Femur (tissue), 1 donor: Measurements from ENCODE around the gene LUC7L.
"Not testable (repeated sequence)": the region's sequence is repeated elsewhere in the genome, so short reads cannot be mapped to it uniquely, and the experiment has no call there.

ENCODE experiments used
- DNase-seq: peaks from one replicate; pipeline ENCODE4 v3.0.0-alpha.2; 2017

The LUC7L gene

GRCh38 chr16:178668-179015, 50.6 kb downstream of the LUC7L start:
- DNase-seq, result no peak

GRCh38 chr16:177981-178667, 51.1 kb downstream of the LUC7L start:
- no peak for DNase-seq

DNA sequence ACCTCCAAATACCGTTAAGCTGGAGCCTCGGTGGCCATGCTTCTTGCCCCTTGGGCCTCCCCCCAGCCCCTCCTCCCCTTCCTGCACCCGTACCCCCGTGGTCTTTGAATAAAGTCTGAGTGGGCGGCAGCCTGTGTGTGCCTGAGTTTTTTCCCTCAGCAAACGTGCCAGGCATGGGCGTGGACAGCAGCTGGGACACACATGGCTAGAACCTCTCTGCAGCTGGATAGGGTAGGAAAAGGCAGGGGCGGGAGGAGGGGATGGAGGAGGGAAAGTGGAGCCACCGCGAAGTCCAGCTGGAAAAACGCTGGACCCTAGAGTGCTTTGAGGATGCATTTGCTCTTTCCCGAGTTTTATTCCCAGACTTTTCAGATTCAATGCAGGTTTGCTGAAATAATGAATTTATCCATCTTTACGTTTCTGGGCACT, 51.8 kb downstream of the LUC7L start:
- DNase-seq, result peak; percentile 59

GRCh38 chr16:176477-177382, 52.5 kb downstream of the LUC7L start, which contains the start of gene HBA1:
Gene HBA1 (plus strand): TSS chr16:176680. CDS start chr16:176717, 37 bp downstream.
- not testable (repeated sequence) for DNase-seq

DNA sequence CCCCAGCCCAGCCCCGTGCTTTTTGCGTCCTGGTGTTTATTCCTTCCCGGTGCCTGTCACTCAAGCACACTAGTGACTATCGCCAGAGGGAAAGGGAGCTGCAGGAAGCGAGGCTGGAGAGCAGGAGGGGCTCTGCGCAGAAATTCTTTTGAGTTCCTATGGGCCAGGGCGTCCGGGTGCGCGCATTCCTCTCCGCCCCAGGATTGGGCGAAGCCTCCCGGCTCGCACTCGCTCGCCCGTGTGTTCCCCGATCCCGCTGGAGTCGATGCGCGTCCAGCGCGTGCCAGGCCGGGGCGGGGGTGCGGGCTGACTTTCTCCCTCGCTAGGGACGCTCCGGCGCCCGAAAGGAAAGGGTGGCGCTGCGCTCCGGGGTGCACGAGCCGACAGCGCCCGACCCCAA, 53.2 kb downstream of the LUC7L start:
- DNase-seq, result not testable (repeated sequence)

- DNase-seq, result no peak
Observed at GRCh38 chr16:175011-175949, 54.0 kb downstream of the LUC7L start.

DNA sequence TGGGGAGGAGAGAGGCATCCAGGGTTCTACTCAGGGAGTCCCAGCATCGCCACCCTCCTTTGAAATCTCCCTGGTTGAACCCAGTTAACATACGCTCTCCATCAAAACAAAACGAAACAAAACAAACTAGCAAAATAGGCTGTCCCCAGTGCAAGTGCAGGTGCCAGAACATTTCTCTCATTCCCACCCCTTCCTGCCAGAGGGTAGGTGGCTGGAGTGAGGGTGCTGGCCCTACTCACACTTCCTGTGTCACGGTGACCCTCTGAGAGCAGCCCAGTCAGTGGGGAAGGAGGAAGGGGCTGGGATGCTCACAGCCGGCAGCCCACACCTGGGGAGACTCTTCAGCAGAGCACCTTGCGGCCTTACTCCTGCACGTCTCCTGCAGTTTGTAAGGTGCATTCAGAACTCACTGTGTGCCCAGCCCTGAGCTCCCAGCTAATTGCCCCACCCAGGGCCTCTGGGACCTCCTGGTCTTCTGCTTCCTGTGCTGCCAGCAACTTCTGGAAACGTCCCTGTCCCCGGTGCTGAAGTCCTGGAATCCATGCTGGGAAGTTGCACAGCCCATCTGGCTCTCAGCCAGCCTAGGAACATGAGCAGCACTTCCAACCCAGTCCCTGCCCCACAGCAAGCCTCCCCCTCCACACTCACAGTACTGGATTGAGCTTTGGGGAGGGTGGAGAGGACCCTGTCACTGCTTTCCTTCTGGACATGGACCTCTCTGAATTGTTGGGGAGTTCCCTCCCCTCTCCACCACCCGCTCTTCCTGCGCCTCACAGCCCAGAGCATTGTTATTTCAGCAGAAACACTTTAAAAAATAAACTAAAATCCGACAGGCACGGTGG, 55.1 kb downstream of the LUC7L start:
- peak; percentile 50 for DNase-seq

DNA sequence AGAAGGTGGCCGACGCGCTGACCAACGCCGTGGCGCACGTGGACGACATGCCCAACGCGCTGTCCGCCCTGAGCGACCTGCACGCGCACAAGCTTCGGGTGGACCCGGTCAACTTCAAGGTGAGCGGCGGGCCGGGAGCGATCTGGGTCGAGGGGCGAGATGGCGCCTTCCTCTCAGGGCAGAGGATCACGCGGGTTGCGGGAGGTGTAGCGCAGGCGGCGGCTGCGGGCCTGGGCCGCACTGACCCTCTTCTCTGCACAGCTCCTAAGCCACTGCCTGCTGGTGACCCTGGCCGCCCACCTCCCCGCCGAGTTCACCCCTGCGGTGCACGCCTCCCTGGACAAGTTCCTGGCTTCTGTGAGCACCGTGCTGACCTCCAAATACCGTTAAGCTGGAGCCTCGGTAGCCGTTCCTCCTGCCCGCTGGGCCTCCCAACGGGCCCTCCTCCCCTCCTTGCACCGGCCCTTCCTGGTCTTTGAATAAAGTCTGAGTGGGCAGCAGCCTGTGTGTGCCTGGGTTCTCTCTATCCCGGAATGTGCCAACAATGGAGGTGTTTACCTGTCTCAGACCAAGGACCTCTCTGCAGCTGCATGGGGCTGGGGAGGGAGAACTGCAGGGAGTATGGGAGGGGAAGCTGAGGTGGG, 55.9 kb downstream of the LUC7L start:
- not testable (repeated sequence) for DNase-seq

GRCh38 chr16:172374-172941, 56.8 kb downstream of the LUC7L start, which contains the start of gene HBA2:
Gene HBA2 (plus strand): TSS chr16:172876. CDS start chr16:172913, 37 bp downstream.
- not testable (repeated sequence) for DNase-seq

DNA sequence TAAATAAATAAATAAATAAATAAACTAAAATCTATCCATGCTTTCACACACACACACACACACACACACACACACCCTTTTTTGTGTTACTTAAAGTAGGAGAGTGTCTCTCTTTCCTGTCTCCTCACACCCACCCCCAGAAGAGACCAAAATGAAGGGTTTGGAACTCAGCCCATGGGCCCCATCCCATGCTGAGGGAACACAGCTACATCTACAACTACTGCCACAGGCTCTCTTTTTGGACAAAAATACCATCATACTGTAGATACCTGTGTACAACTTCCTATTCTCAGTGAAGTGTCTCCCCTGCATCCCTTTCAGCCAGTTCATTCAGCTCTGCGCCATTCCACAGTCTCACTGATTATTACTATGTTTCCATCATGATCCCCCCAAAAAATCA, 58.5 kb downstream of the LUC7L start:
- no peak for DNase-seq

- peak; percentile 45 for DNase-seq
Observed at GRCh38 chr16:170088-170507, 59.2 kb downstream of the LUC7L start.

DNA sequence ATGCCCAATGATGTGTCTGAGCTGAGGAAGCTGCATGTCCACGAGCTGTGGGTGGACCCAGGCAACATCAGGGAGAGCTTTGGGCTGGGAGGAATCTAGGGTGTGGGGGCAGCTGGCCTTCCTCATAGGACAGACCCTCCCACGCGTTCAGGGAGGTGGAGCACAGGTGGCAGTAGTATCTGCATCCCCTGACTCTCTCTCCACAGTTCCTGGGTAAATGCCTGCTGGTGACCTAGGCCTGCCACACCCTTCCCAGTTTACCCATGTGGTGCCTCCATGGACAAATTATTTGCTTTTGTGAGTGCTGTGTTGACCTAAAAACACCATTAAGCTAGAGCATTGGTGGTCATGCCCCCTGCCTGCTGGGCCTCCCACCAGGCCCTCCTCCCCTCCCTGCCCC, 60.2 kb downstream of the LUC7L start:
- no peak for DNase-seq

DNA sequence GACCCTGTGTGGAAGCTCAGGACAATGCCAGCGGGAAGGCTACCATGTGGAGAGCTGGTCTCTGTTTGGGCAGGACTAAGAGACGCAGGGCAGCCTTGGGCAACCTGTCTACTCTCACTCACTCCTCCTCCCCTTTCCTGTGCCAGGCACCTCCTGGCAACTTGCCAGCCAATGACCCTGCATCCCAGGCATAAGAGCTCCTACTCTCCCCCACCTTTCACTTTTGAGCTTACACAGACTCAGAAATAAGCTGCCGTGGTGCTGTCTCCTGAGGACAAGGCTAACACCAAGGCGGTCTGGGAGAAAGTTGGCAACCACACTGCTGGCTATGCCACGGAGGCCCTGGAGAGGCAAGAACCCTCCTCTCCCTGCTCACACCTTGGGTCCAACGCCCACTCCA, 60.8 kb downstream of the LUC7L start:
- DNase-seq, result no peak

GRCh38 chr16:167122-167690, 62.0 kb downstream of the LUC7L start:
- DNase-seq, result no peak

GRCh38 chr16:166375-167121, 62.7 kb downstream of the LUC7L start:
- DNase-seq, result no peak

- DNase-seq, result no peak
Observed at GRCh38 chr16:165539-166374, 63.5 kb downstream of the LUC7L start, which contains the start of gene HBM. Gene HBM (plus strand): TSS chr16:165978. CDS start chr16:165998, 20 bp downstream.

DNA sequence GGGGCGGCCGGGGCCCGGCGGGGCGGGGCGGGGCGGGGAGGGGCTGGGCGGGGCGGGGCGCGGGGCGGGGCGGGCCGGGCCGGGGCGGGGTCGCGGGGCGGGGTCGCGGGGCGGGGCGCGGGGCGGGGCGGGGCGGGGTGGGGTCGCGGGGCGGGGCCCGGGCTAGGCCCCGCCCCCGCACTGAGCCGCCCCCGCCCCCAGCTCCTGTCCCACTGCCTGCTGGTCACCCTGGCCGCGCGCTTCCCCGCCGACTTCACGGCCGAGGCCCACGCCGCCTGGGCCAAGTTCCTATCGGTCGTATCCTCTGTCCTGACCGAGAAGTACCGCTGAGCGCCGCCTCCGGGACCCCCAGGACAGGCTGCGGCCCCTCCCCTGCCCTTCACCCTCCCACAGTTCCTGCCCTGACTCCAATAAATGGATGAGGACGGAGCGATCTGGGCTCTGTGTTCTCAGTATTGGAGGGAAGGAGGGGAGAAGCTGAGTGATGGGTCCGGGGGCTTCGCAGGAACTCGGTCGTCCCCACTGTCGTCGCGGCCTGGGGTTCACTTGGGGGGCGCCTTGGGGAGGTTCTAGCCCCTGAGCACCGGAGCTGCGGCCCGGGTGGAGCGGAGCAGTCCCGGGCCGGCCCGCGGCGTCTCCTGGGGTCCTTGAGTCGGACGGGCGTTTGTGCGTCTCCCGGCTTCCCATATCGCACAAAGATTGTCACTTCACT, 64.3 kb downstream of the LUC7L start:
- DNase-seq, result no peak
